HepG2 (cell line): ENCODE measurements around the gene SPTSSB. TPM values are rescaled to one million over a fixed set of nuclear protein-coding genes. Genes with fewer than 3 reads are reported as not detected.

Experiments used
- CREM ChIP-seq, 2 experiments: sonication (generic) in 1 of 2; formaldehyde crosslinking in 1 of 2; IDR thresholded peaks; 2 replicates each; pipeline versions ENCODE4 v1.4.0 to v1.6.1; 2016 to 2020; ENCODE audit warnings: antibody characterized with exemption in 1 of 2, mild to moderate bottlenecking in 1 of 2, missing genetic modification reagents in 1 of 2
- FOXA1 ChIP-seq, 2 experiments: fragments of 450-650 bp in 1 of 2; sonication (generic) in 1 of 2; formaldehyde crosslinking in 1 of 2; IDR thresholded peaks; 2 replicates each; pipeline versions ENCODE4 v1.4.0 to v1.6.1; 2016 to 2020; ENCODE audit warnings: missing genetic modification reagents in 1 of 2
- HMG20A ChIP-seq: IDR thresholded peaks from 2 replicates; pipeline ENCODE4 v1.6.1; 2016; ENCODE audit warnings: borderline replicate concordance
- HNRNPUL1 ChIP-seq: fragments of 200-400 bp; formaldehyde crosslinking; IDR thresholded peaks from 2 replicates; pipeline ENCODE4 v1.6.1; 2017; ENCODE audit warnings: low read depth, mild to moderate bottlenecking, low read length, moderate library complexity
- NAIF1 ChIP-seq: sonication (generic); formaldehyde crosslinking; IDR thresholded peaks from 2 replicates; pipeline ENCODE4 v1.5.0; 2020; ENCODE audit warnings: mild to moderate bottlenecking, missing genetic modification reagents, borderline replicate concordance
- NCOA5 ChIP-seq: sonication (generic); formaldehyde crosslinking; IDR thresholded peaks from 2 replicates; pipeline ENCODE4 v1.4.0; 2020; ENCODE audit warnings: missing genetic modification reagents
- NFYC ChIP-seq: IDR thresholded peaks from 2 replicates; pipeline ENCODE4 v1.6.1; 2016; ENCODE audit warnings: missing genetic modification reagents, missing compliant biosample characterization
- PHF8 ChIP-seq: sonication (generic); formaldehyde crosslinking; IDR thresholded peaks from 2 replicates; pipeline ENCODE4 v1.5.0; 2020; ENCODE audit warnings: missing genetic modification reagents
- POGZ ChIP-seq: sonication (generic); formaldehyde crosslinking; IDR thresholded peaks from 2 replicates; pipeline ENCODE4 v1.4.0; 2020; ENCODE audit warnings: mild to moderate bottlenecking, missing genetic modification reagents
- RCOR2 ChIP-seq: IDR thresholded peaks from 2 replicates; pipeline ENCODE4 v1.6.1; 2016; ENCODE audit warnings: missing biosample characterization, missing genetic modification reagents
- TBX3 ChIP-seq: fragments of 450-650 bp; IDR thresholded peaks from 2 replicates; pipeline ENCODE4 v1.6.1; 2017; ENCODE audit warnings: antibody characterized with exemption, mild to moderate bottlenecking, inconsistent platforms, borderline replicate concordance
- XRCC5 ChIP-seq: fragments of 200-400 bp; formaldehyde crosslinking; optimal IDR thresholded peaks from 2 replicates; pipeline ENCODE3; 2017; ENCODE audit warnings: mild to moderate bottlenecking, low read length
- ZEB1 ChIP-seq: IDR thresholded peaks from 2 replicates; pipeline ENCODE4 v1.6.1; 2012; ENCODE audit warnings: mild to moderate bottlenecking, low read depth, inconsistent platforms; ENCODE audit not compliant: insufficient replicate concordance
- ZNF335 ChIP-seq: sonication (generic); formaldehyde crosslinking; IDR thresholded peaks from 2 replicates; pipeline ENCODE4 v1.4.0; 2020; ENCODE audit warnings: missing genetic modification reagents
- ZNF580 ChIP-seq: IDR thresholded peaks from 2 replicates; pipeline ENCODE4 v1.6.1; 2016; ENCODE audit warnings: low read depth, borderline replicate concordance
- ZNF614 ChIP-seq: IDR thresholded peaks from 2 replicates; pipeline ENCODE4 v1.6.1; 2018; ENCODE audit warnings: missing biosample characterization, missing genetic modification reagents, inconsistent platforms, borderline replicate concordance
- ZNF841 ChIP-seq: sonication (generic); formaldehyde crosslinking; IDR thresholded peaks from 2 replicates; pipeline ENCODE4 v1.8.1; 2023; ENCODE audit warnings: missing genetic modification reagents, borderline replicate concordance
- polyA plus RNA-seq, 8 experiments: library from polyadenylated mRNA; depleted of rRNA in 3 of 8; stranded (reverse) in 7 of 8; unstranded in 1 of 8; fragments of >200 nt; fragmentation: Illumina TruSeq in 4 of 8; extraction: Trizol in 4 of 8; gene quantifications; 2 replicates each; pipeline versions ENCODE4 v1.2.1 to v1.2.3, GENCODE V29; 2011 to 2016; ENCODE audit warnings: low read depth in 4 of 8, missing spikeins in 1 of 8, mixed read lengths in 1 of 8; ENCODE audit not compliant: insufficient read depth in 1 of 8
- total RNA-seq, 5 experiments: library from RNA; depleted of rRNA; stranded (reverse); fragments of >200 nt; fragmentation: Illumina TruSeq; extraction: Trizol; gene quantifications; 2 replicates each; pipeline ENCODE4 v1.2.3, GENCODE V29; 2016; ENCODE audit warnings: low read depth in 1 of 5
- TF ChIP-seq, protein P1 (sequence below): sonication (generic); formaldehyde crosslinking; conservative IDR thresholded peaks from 2 replicates; pipeline ENCODE4 v1.4.0; 2020; ENCODE audit warnings: missing genetic modification reagents
- TF ChIP-seq, protein P2 (sequence below): IDR thresholded peaks from 2 replicates; pipeline ENCODE4 v1.6.1; 2018; ENCODE audit warnings: missing genetic modification reagents, mild to moderate bottlenecking, missing compliant biosample characterization
- TF ChIP-seq, protein P3 (sequence below): IDR thresholded peaks from 2 replicates; pipeline ENCODE4 v1.6.1; 2016; ENCODE audit warnings: mild to moderate bottlenecking
- TF ChIP-seq, protein P4 (sequence below): sonication (generic); formaldehyde crosslinking; IDR thresholded peaks from 2 replicates; pipeline ENCODE4 v1.4.0; 2020; ENCODE audit warnings: missing genetic modification reagents
- TF ChIP-seq, protein P5 (sequence below): sonication (generic); formaldehyde crosslinking; IDR thresholded peaks from 2 replicates; pipeline ENCODE4 v1.5.0; 2020; ENCODE audit warnings: mild to moderate bottlenecking, low read depth, missing genetic modification reagents, borderline replicate concordance

Gene SPTSSB
- total and polyA plus RNA-seq, 2 of the 13 experiments (the other 11 are each of a cell fraction or from before 2014, with no cell fraction given) = 0.51 to 2.4 TPM

- TF ChIP-seq NCOA5 = no peak
- TF ChIP-seq, protein P1, sequence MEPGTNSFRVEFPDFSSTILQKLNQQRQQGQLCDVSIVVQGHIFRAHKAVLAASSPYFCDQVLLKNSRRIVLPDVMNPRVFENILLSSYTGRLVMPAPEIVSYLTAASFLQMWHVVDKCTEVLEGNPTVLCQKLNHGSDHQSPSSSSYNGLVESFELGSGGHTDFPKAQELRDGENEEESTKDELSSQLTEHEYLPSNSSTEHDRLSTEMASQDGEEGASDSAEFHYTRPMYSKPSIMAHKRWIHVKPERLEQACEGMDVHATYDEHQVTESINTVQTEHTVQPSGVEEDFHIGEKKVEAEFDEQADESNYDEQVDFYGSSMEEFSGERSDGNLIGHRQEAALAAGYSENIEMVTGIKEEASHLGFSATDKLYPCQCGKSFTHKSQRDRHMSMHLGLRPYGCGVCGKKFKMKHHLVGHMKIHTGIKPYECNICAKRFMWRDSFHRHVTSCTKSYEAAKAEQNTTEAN = no peak; the same call in 1 of the 2 replicates
- TF ChIP-seq NFYC (CRISPR knock-in tag) = no peak
- TF ChIP-seq, protein P2, sequence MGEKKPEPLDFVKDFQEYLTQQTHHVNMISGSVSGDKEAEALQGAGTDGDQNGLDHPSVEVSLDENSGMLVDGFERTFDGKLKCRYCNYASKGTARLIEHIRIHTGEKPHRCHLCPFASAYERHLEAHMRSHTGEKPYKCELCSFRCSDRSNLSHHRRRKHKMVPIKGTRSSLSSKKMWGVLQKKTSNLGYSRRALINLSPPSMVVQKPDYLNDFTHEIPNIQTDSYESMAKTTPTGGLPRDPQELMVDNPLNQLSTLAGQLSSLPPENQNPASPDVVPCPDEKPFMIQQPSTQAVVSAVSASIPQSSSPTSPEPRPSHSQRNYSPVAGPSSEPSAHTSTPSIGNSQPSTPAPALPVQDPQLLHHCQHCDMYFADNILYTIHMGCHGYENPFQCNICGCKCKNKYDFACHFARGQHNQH (CRISPR knock-in tag) = peak; percentile 89
- TF ChIP-seq, protein P3, sequence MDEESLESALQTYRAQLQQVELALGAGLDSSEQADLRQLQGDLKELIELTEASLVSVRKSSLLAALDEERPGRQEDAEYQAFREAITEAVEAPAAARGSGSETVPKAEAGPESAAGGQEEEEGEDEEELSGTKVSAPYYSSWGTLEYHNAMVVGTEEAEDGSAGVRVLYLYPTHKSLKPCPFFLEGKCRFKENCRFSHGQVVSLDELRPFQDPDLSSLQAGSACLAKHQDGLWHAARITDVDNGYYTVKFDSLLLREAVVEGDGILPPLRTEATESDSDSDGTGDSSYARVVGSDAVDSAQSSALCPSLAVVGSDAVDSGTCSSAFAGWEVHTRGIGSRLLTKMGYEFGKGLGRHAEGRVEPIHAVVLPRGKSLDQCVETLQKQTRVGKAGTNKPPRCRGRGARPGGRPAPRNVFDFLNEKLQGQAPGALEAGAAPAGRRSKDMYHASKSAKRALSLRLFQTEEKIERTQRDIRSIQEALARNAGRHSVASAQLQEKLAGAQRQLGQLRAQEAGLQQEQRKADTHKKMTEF (CRISPR knock-in tag) = peak; percentile 86
- TF ChIP-seq ZNF580 (CRISPR knock-in tag) = peak; percentile 69; the same call in 1 of the 2 replicates
- TF ChIP-seq POGZ (CRISPR knock-in tag) = peak; percentile 69
- 0 out of 2 replicates have a peak, but pooled peaks have one; percentile 68 for TF ChIP-seq ZNF335
- no peak for TF ChIP-seq ZNF841 (CRISPR knock-in tag)
- TF ChIP-seq, protein P4, sequence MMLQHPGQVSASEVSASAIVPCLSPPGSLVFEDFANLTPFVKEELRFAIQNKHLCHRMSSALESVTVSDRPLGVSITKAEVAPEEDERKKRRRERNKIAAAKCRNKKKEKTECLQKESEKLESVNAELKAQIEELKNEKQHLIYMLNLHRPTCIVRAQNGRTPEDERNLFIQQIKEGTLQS (CRISPR knock-in tag) = 0 out of 2 replicates have a peak, but pooled peaks have one; percentile 50
- TF ChIP-seq FOXA1 (IDR thresholded peaks at IDR 0.05) = no peak
- TF ChIP-seq FOXA1 (CRISPR knock-in tag; IDR thresholded peaks at IDR 0.05) = peak; percentile 30; the same call in 1 of the 2 replicates
- no peak for TF ChIP-seq NAIF1 (CRISPR knock-in tag)
- TF ChIP-seq ZEB1 = peak; percentile 53
- TF ChIP-seq HNRNPUL1 = no peak
- TF ChIP-seq HMG20A (CRISPR knock-in tag) = peak; percentile 96
- TF ChIP-seq ZNF614 (CRISPR knock-in tag) = peak; percentile 84
- TF ChIP-seq PHF8 (CRISPR knock-in tag) = no peak
- peak; percentile 56 for TF ChIP-seq CREM (IDR thresholded peaks at IDR 0.05)
- TF ChIP-seq CREM (CRISPR knock-in tag; IDR thresholded peaks at IDR 0.05) = no peak
- TF ChIP-seq XRCC5 = peak; percentile 23
- TF ChIP-seq, protein P5, sequence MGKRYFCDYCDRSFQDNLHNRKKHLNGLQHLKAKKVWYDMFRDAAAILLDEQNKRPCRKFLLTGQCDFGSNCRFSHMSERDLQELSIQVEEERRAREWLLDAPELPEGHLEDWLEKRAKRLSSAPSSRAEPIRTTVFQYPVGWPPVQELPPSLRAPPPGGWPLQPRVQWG (CRISPR knock-in tag) = no peak
- TF ChIP-seq TBX3 = no peak
- TF ChIP-seq RCOR2 (CRISPR knock-in tag) = 0 out of 2 replicates have a peak, but pooled peaks have one; percentile 59
Measured at GRCh38 chr3:161339517-161340500, 31.5 kb downstream of the SPTSSB start (continued).
